GM23338 (cell line): Measurements from ENCODE around the gene HSPBP1. TPM values are rescaled to one million over a fixed set of nuclear protein-coding genes. Genes with fewer than 3 reads are reported as not detected.

Experiments used
- ATAC-seq: fragments of 200-7000 bp; cut with Tn5 transposase; 3 replicates; pipeline ENCODE4 v1.9.1; 2020
- DNase-seq: peaks from one replicate; pipeline ENCODE4 v3.0.0-alpha.2; 2015; ENCODE audit warnings: low spot score
- H2AFZ ChIP-seq: fragments of 200-600 bp; sonication (generic); 2 replicates; pipeline ENCODE4 v1.8.0; 2016; ENCODE audit warnings: antibody characterized with exemption, mild to moderate bottlenecking, moderate library complexity
- H3F3A ChIP-seq: fragments of 200-600 bp; sonication (generic); replicated peaks from 2 replicates; pipeline ENCODE4 v1.8.0; 2017; ENCODE audit warnings: antibody characterized with exemption, mixed run types, low read depth
- H3K27ac ChIP-seq: fragments of 200-600 bp; sonication (generic); 2 replicates; pipeline ENCODE4 v1.6.1; 2016; ENCODE audit warnings: low read depth
- H3K27me3 ChIP-seq: fragments of 200-600 bp; sonication (generic); 2 replicates; pipeline ENCODE4 v1.8.0; 2016; ENCODE audit warnings: mild to moderate bottlenecking, mixed run types, moderate library complexity; ENCODE audit not compliant: insufficient read depth
- H3K36me3 ChIP-seq: fragments of 200-600 bp; sonication (generic); 2 replicates; pipeline ENCODE4 v1.8.0; 2016; ENCODE audit warnings: mild to moderate bottlenecking; ENCODE audit not compliant: insufficient read depth
- H3K4me1 ChIP-seq: fragments of 200-600 bp; sonication (generic); 2 replicates; pipeline ENCODE4 v1.8.0; 2016; ENCODE audit warnings: mild to moderate bottlenecking, moderate library complexity; ENCODE audit not compliant: insufficient read depth
- H3K4me2 ChIP-seq: fragments of 200-600 bp; sonication (generic); 2 replicates; pipeline ENCODE4 v1.7.1; 2017; ENCODE audit warnings: mixed run types
- H3K4me3 ChIP-seq: fragments of 200-600 bp; sonication (generic); 2 replicates; pipeline ENCODE4 v1.6.1; 2016; ENCODE audit warnings: mixed run types
- H3K79me2 ChIP-seq: fragments of 200-600 bp; sonication (generic); replicated peaks from 2 replicates; pipeline ENCODE4 v1.8.0; 2017; ENCODE audit warnings: mild to moderate bottlenecking; ENCODE audit not compliant: insufficient read depth
- H3K9me2 ChIP-seq: fragments of 200-600 bp; sonication (generic); 2 replicates; pipeline ENCODE4 v1.8.0; 2017; ENCODE audit not compliant: insufficient read depth
- H4K20me1 ChIP-seq: fragments of 200-600 bp; sonication (generic); replicated peaks from 2 replicates; pipeline ENCODE4 v1.8.0; 2017; ENCODE audit warnings: mild to moderate bottlenecking; ENCODE audit not compliant: insufficient read depth
- H3K27ac Mint-ChIP-seq: 2 replicates; pipeline ENCODE4 v1.8.0; 2020; ENCODE audit warnings: inconsistent platforms, mild to moderate bottlenecking, moderate library complexity, mixed read lengths
- H3K27me3 Mint-ChIP-seq: 3 replicates; pipeline ENCODE4 v1.8.0; 2022; ENCODE audit warnings: low read depth, mild to moderate bottlenecking, moderate library complexity, mixed read lengths, inconsistent platforms; ENCODE audit not compliant: insufficient read depth, poor library complexity
- H3K36me3 Mint-ChIP-seq: 3 replicates; pipeline ENCODE4 v1.8.0; 2021; ENCODE audit warnings: low read depth, mild to moderate bottlenecking, inconsistent platforms, moderate library complexity, mixed read lengths
- H3K4me1 Mint-ChIP-seq: 3 replicates; pipeline ENCODE4 v1.8.0; 2020; ENCODE audit warnings: mild to moderate bottlenecking, inconsistent platforms, mixed read lengths
- H3K4me3 Mint-ChIP-seq: 3 replicates; pipeline ENCODE4 v1.8.0; 2021; ENCODE audit warnings: moderate library complexity, mild to moderate bottlenecking, inconsistent platforms, mixed read lengths
- H3K9me3 Mint-ChIP-seq: 3 replicates; pipeline ENCODE4 v1.8.0; 2020; ENCODE audit warnings: moderate library complexity, mild to moderate bottlenecking, inconsistent platforms, mixed read lengths
- CREB1 ChIP-seq: fragments of 250-450 bp; sonication (Bioruptor Pico); IDR thresholded peaks from 2 replicates; pipeline ENCODE4 v1.5.0; 2020; ENCODE audit warnings: low read depth, mild to moderate bottlenecking, moderate library complexity
- EZH2 ChIP-seq: fragments of 200-600 bp; sonication (generic); IDR thresholded peaks from one replicate; pipeline ENCODE4 v1.8.0; 2017; ENCODE audit warnings: antibody characterized with exemption, mild to moderate bottlenecking, low read depth; ENCODE audit not compliant: unreplicated experiment
- EZH2phosphoT487 ChIP-seq: fragments of 200-600 bp; sonication (generic); IDR thresholded peaks from one replicate; pipeline ENCODE4 v1.8.1; 2018; ENCODE audit warnings: antibody characterized with exemption; ENCODE audit not compliant: unreplicated experiment
- JUNB ChIP-seq: IDR thresholded peaks from one replicate; pipeline ENCODE4 v1.6.1; 2016; ENCODE audit warnings: antibody characterized with exemption; ENCODE audit not compliant: unreplicated experiment
- NANOG ChIP-seq: IDR thresholded peaks from 2 replicates; pipeline ENCODE4 v1.6.1; 2016; ENCODE audit warnings: antibody characterized with exemption, borderline replicate concordance
- STAT1 ChIP-seq: IDR thresholded peaks from one replicate; pipeline ENCODE4 v1.6.1; 2016; ENCODE audit warnings: antibody characterized with exemption; ENCODE audit not compliant: unreplicated experiment
- ZNF114 ChIP-seq: fragments of 250-450 bp; sonication (Bioruptor Pico); IDR thresholded peaks from 2 replicates; pipeline ENCODE4 v1.5.0; 2020; ENCODE audit warnings: mild to moderate bottlenecking, moderate library complexity
- ZNF331 ChIP-seq: fragments of 250-450 bp; sonication (Bioruptor Pico); IDR thresholded peaks from 2 replicates; pipeline ENCODE4 v1.5.0; 2020; ENCODE audit warnings: low read depth, mild to moderate bottlenecking, moderate library complexity
- ZNF462 ChIP-seq: fragments of 250-450 bp; sonication (Bioruptor Pico); IDR thresholded peaks from 2 replicates; pipeline ENCODE4 v1.5.0; 2020; ENCODE audit warnings: mild to moderate bottlenecking, moderate library complexity
- polyA plus RNA-seq: library from polyadenylated mRNA; unstranded; fragments of >200 nt; fragmentation: Nextera tagmentation; extraction: Ambion mirVana; gene quantifications from 2 replicates; pipeline ENCODE4 v1.2.1, GENCODE V29; 2016
- total RNA-seq: library from RNA; depleted of rRNA; stranded (reverse); fragments of >200 nt; shearing (Covaris generic); gene quantifications from 2 replicates; pipeline ENCODE4 v1.2.3, GENCODE V29; 2014
- TF ChIP-seq, protein P1 (sequence below): IDR thresholded peaks from one replicate; pipeline ENCODE4 v1.6.1; 2018; ENCODE audit warnings: antibody characterized with exemption; ENCODE audit not compliant: unreplicated experiment

HSPBP1 gene
- total and polyA plus RNA-seq, 2 experiments from 2014 or later, result 83.6 to 91.1 TPM

DNA sequence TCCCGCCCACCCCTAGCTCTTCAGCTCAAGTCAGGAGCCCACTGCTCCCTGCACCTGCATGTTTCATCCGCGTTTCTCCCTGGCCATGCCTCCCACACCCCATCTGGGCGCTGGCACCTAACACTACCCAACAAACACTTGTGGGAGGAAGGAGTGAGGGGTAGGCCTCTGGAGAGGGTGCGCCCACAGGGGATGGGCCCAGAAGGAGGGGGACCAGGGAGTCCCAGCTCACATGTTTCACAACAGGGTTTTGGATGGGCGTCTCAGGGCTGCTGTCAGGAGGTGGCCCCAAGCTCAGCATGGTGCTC, 39.2 kb downstream of the HSPBP1 start:
- H3K27ac Mint-ChIP-seq, result no peak overlapping the region
- Histone ChIP-seq H3K27me3 (no peaks in the 10 kb centered on the region), H3K79me2 (no peaks in the 10 kb centered on the region), H3K4me3 (no peak overlapping the region), H3K27ac (no peak overlapping the region), H2AFZ (no peak overlapping the region), H3F3A (no peaks in the 10 kb centered on the region), H4K20me1 (no peaks in the 10 kb centered on the region; the same call in none of the 2 replicates), H3K9me2 (no peaks in the 10 kb centered on the region), H3K4me2 (no peak overlapping the region), H3K36me3 (peaks cover 8% of the 10 kb centered on the region), H3K4me1 (no peaks in the 10 kb centered on the region)
- DNase-seq, result no peak
- no peaks in the 10 kb centered on the region for H3K9me3 Mint-ChIP-seq
- TF ChIP-seq CREB1 (no peak), ZNF331 (CRISPR knock-in tag) (no peak), EZH2phosphoT487 (no peak), STAT1 (no peak), ZNF114 (no peak), NANOG (no peak), JUNB (no peak), ZNF462 (CRISPR knock-in tag) (no peak), EZH2 (no peak)
- TF ChIP-seq, protein P1, sequence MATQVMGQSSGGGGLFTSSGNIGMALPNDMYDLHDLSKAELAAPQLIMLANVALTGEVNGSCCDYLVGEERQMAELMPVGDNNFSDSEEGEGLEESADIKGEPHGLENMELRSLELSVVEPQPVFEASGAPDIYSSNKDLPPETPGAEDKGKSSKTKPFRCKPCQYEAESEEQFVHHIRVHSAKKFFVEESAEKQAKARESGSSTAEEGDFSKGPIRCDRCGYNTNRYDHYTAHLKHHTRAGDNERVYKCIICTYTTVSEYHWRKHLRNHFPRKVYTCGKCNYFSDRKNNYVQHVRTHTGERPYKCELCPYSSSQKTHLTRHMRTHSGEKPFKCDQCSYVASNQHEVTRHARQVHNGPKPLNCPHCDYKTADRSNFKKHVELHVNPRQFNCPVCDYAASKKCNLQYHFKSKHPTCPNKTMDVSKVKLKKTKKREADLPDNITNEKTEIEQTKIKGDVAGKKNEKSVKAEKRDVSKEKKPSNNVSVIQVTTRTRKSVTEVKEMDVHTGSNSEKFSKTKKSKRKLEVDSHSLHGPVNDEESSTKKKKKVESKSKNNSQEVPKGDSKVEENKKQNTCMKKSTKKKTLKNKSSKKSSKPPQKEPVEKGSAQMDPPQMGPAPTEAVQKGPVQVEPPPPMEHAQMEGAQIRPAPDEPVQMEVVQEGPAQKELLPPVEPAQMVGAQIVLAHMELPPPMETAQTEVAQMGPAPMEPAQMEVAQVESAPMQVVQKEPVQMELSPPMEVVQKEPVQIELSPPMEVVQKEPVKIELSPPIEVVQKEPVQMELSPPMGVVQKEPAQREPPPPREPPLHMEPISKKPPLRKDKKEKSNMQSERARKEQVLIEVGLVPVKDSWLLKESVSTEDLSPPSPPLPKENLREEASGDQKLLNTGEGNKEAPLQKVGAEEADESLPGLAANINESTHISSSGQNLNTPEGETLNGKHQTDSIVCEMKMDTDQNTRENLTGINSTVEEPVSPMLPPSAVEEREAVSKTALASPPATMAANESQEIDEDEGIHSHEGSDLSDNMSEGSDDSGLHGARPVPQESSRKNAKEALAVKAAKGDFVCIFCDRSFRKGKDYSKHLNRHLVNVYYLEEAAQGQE, result no peak
- H3K36me3 Mint-ChIP-seq, result peaks cover 57% of the 10 kb centered on the region
- no peak overlapping the region for H3K4me3 Mint-ChIP-seq
- no peak for ATAC-seq
- H3K27me3 Mint-ChIP-seq, result no peaks in the 10 kb centered on the region
- no peaks in the 10 kb centered on the region for H3K4me1 Mint-ChIP-seq
